ENCODE measurements around the gene HOXA2.

- TF ChIP-seq POLR2A (IDR thresholded peaks at IDR 0.05): no peak
- TF ChIP-seq CTCF (IDR thresholded peaks at IDR 0.05): no peak
Observed at GRCh38 chr7:27114881-27115220, 12.4 kb upstream of the HOXA2 start.

Data from prostate gland (tissue), 2 donors.